ENCODE results near the gene EVI5. TPM values are rescaled to one million over a fixed set of nuclear protein-coding genes. Genes with fewer than 3 reads are reported as not detected.

The EVI5 gene
- polyA plus RNA-seq, 2 of the 4 experiments (the other 2 are of a cell fraction) = 10.2 to 10.4 TPM

GRCh38 chr1:92822879-92823278, 38.0 kb upstream of the EVI5 start (continued):
- TF ChIP-seq JUNB (IDR thresholded peaks at IDR 0.05) (no peak), RCOR1 (IDR thresholded peaks at IDR 0.05; ENCODE audit: low read depth, low read length) (no peak)

GRCh38 chr1:92820551-92820950, 35.6 kb upstream of the EVI5 start:
- ATAC-seq (no peak; a peak in 1 of 6 replicates), DNase-seq (ENCODE audit: low read depth in 1 of 2, low spot score in 1 of 2) (no peak), FAIRE-seq (no peak)
- Histone ChIP-seq H3K9me3 (no peaks in the 10 kb centered on the region), H3K4me2 (no peak overlapping the region), H3K4me3 (no peak overlapping the region), H3K27ac (no peak overlapping the region), H3K4me1 (no peaks in the 10 kb centered on the region)
- CTCF ChIA-PET = interaction anchor here (0.7 to 1.0 kb wide), 2 partner anchors 11 to 72 kb away, joined by 3 read pairs; partner anchors contain the start of gene RPL5
- 60% methylated on average over 3 of the region's 3 CpGs for WGBS (ENCODE audit: missing lambda C conversion rate)
- POLR2A ChIA-PET = interaction anchor here (0.8 kb wide), 1 partner anchor 11 kb away, joined by 3 read pairs; the partner anchor contains the start of gene RPL5
- TF ChIP-seq NPAS2 (CRISPR knock-in tag; IDR thresholded peaks at IDR 0.05; ENCODE audit: borderline replicate concordance) (no peak), POLR2AphosphoS2 (conservative IDR thresholded peaks at IDR 0.05; ENCODE audit: low read length) (no peak), KDM5A (IDR thresholded peaks at IDR 0.05) (no peak), SREBF2 (IDR thresholded peaks at IDR 0.05) (no peak)

DNA sequence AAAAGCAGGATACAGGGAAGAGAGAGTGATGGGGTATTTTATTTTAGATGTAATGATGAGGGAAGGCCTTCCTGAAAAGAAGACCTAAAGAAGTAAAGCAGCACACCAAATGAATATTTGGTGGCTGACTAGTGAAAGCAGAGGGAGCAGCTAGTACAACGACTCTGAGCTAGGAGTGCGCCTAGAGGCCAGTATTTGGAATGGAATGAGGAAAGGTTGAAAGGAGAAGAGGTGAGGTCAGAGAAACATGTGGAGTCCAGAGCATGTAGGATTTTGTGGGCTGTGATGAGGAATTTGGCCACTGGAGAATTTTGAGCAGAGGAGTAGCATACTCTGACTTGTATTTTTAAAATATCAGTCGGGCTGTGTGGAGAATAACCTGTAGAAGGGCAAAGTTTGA, 35.1 kb upstream of the EVI5 start:
- no peak overlapping the region for H3K4me3 ChIP-seq
- no peaks in the 10 kb centered on the region for H3K4me1 ChIP-seq
- H3K27ac ChIP-seq = no peak overlapping the region
- no peaks in the 10 kb centered on the region for H3K9me3 ChIP-seq
- no peak for FAIRE-seq
- ChIA-PET CTCF (interaction anchor here (0.5 to 2.2 kb wide), 3 partner anchors 12 to 796 kb away, joined by 3 to 10 read pairs (median 3); partner anchors contain the start of gene RPL5), POLR2A (interaction anchor here (0.8 to 1.7 kb wide), 2 partner anchors 12 kb away, joined by 3 to 5 read pairs; partner anchors contain the start of gene RPL5)
- 61% methylated on average over 3 of the region's 3 CpGs for WGBS (ENCODE audit: missing lambda C conversion rate)
- DNase-seq (ENCODE audit: low read depth in 1 of 2, low spot score in 1 of 2) = no peak
- peak; percentile 51 to 68; a peak in 4 of 6 replicates for ATAC-seq
- TF ChIP-seq HOXB13 (CRISPR knock-in tag; IDR thresholded peaks at IDR 0.05; ENCODE audit: low read depth) (no peak), ATOH8 (CRISPR knock-in tag; IDR thresholded peaks at IDR 0.05; ENCODE audit: low read depth) (no peak)
- no peak overlapping the region for H3K4me2 ChIP-seq

GRCh38 chr1:92817986-92818764, 33.3 kb upstream of the EVI5 start:
- no peak for FAIRE-seq
- H3K27ac ChIP-seq = no peak overlapping the region
- 91% methylated on average over 3 of the region's 3 CpGs for WGBS (ENCODE audit: missing lambda C conversion rate)
- peak; percentile 54 to 67; a peak in 4 of 6 replicates for ATAC-seq
- no peak overlapping the region for H3K4me2 ChIP-seq
- H3K9me3 ChIP-seq = no peaks in the 10 kb centered on the region
- ChIA-PET CTCF (interaction anchor here (0.7 to 2.2 kb wide), 9 partner anchors 9 to 217 kb away, joined by 3 to 13 read pairs (median 4); partner anchors contain the start of genes EVI5 and RPL5), POLR2A (interaction anchor here (1.7 kb wide), 1 partner anchor 14 kb away, joined by 5 read pairs; the partner anchor contains the start of gene RPL5)
- no peak overlapping the region for H3K4me3 ChIP-seq
- TF ChIP-seq RFX5 (IDR thresholded peaks at IDR 0.05) (no peak), CHD4 (IDR thresholded peaks at IDR 0.05; ENCODE audit: borderline replicate concordance) (no peak), HMGXB4 (CRISPR knock-in tag; IDR thresholded peaks at IDR 0.05; ENCODE audit: borderline replicate concordance) (no peak), HEYL (CRISPR knock-in tag; IDR thresholded peaks at IDR 0.05) (no peak), RAD21 (conservative IDR thresholded peaks at IDR 0.05 in 1 of 2, IDR thresholded peaks at IDR 0.05 in 1 of 2) (peak; percentile 22 to 44; a peak in 3 of 5 replicates), CTCF (IDR thresholded peaks at IDR 0.05) (peak; percentile 29; the same call in 2 of the 3 replicates), SMC3 (IDR thresholded peaks at IDR 0.05) (peak; percentile 51), HOXB5 (CRISPR knock-in tag; IDR thresholded peaks at IDR 0.05) (no peak), ZSCAN20 (CRISPR knock-in tag; IDR thresholded peaks at IDR 0.05) (no peak), JUNB (IDR thresholded peaks at IDR 0.05) (no peak), RNF2 (IDR thresholded peaks at IDR 0.05; ENCODE audit: borderline replicate concordance, low read depth) (no peak), EP300 (IDR thresholded peaks at IDR 0.05) (no peak)
- peak; percentile 23 to 46 for DNase-seq (ENCODE audit: low read depth in 1 of 2, low spot score in 1 of 2)
- H3K4me1 ChIP-seq = no peaks in the 10 kb centered on the region
